Mammary epithelial cell (primary cell): ENCODE results near the gene RNF111.

Experiments
- CTCF ChIP-seq, 2 donors: IDR thresholded peaks in 1 of 2; conservative IDR thresholded peaks in 1 of 2; 2 replicates each; pipeline ENCODE4 v1.5.1; 2011 to 2012; ENCODE audit warnings: inconsistent platforms in 2 of 2, low read length in 2 of 2, mild to moderate bottlenecking in 2 of 2, control low read depth in 1 of 2, low read depth in 1 of 2; ENCODE audit not compliant: insufficient read depth in 1 of 2; ENCODE audit errors: extremely low read depth in 1 of 2
- EZH2 ChIP-seq: IDR thresholded peaks from 2 replicates; pipeline ENCODE4 v1.6.1; 2012; ENCODE audit warnings: low read length, inconsistent platforms, borderline replicate concordance

DNA sequence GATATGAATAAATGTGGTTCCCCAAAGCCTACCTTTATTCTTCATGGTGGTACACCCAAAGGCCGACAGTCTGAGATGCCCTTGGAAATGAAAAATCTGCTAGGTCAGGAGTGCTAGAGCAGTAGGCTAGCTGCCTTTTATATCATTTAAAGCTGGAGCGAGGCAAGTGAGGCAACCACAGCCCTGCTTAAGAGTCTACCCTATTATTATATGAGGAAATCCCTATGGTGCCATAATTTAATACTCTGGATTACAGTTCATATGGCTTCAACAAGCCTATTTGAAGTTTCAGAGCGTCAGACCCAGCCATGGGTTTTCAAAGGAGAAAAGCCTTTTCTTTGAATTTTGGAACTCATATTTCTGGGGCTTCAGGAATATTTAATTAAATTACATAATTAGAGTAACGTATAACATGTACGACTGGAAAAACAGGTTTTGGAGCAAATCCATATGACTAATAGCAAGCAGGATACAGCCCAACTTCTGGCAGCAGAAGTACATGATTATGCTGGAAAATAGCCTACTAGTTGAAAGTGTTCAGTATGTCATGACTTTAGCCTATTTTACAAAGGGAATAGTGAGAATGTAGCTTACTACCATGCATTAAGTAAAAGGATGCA, 36.0 kb upstream of the RNF111 start:
- no peak for TF ChIP-seq CTCF (conservative IDR thresholded peaks at IDR 0.05 in 1 of 2, IDR thresholded peaks at IDR 0.05 in 1 of 2; ENCODE audit: extremely low read depth in 1 of 2, insufficient read depth in 1 of 2, low read depth in 1 of 2, low read length in 2 of 2)
- no peak for TF ChIP-seq EZH2
